Endothelial cell of umbilical vein (primary cell): ENCODE data around the gene OR5H14. TPM values are rescaled to one million over a fixed set of nuclear protein-coding genes. Genes with fewer than 3 reads are reported as not detected.

Experiments
- BruUV-seq: library from RNA; stranded (reverse); fragments of 400-500 nt; replicated peaks from 2 replicates; lab custom pipeline; 2021; lab: Mats Ljungman, UMichigan
- CTCF ChIA-PET: fragments of 300-600, 350-600 bp; sonication (Branson Sonifier 250); formaldehyde crosslinking; loops from one replicate; lab custom pipeline; 2021; ENCODE audit warnings: antibody characterized with exemption, inconsistent platforms; lab: Charles Lee
- POLR2A ChIA-PET: fragments of 300-600, 350-600 bp; sonication (Branson Sonifier 250); formaldehyde crosslinking; loops from one replicate; lab custom pipeline; 2021; ENCODE audit warnings: antibody characterized with exemption, inconsistent platforms; lab: Charles Lee
- DNase-seq: peaks from one replicate; pipeline ENCODE4 v3.0.0-alpha.2; 2011; ENCODE audit warnings: low read depth, low spot score
- FAIRE-seq: peaks from 2 replicates; lab custom pipeline; 2011; peaks lifted over from hg19 to GRCh38; lab: Jason Lieb, UNC
- H2AFZ ChIP-seq: 2 replicates; pipeline ENCODE4 v1.6.0; 2012; ENCODE audit warnings: low read depth, low read length, control low read depth, inconsistent platforms
- H3K27ac ChIP-seq: 2 replicates; pipeline ENCODE4 v1.5.1; 2011; ENCODE audit warnings: low read depth, mild to moderate bottlenecking, control low read depth, low read length, moderate library complexity; ENCODE audit not compliant: insufficient read depth
- H3K27me3 ChIP-seq, 2 experiments: 2 replicates each; pipeline versions ENCODE4 v1.6.0 to v1.6.1; 2011; ENCODE audit warnings: low read length in 2 of 2, mixed read lengths in 1 of 2; ENCODE audit not compliant: control insufficient read depth in 2 of 2, insufficient read depth in 2 of 2
- H3K36me3 ChIP-seq, 2 experiments: 2 replicates in 1 of 2; 3 replicates in 1 of 2; pipeline ENCODE4 v1.5.1; 2011; ENCODE audit warnings: low read length in 2 of 2, mild to moderate bottlenecking in 1 of 2, moderate library complexity in 1 of 2; ENCODE audit not compliant: control insufficient read depth in 2 of 2, insufficient read depth in 2 of 2; ENCODE audit errors: extremely low read depth in 1 of 2
- H3K4me1 ChIP-seq: 3 replicates; pipeline ENCODE4 v1.5.1; 2011; ENCODE audit warnings: mild to moderate bottlenecking, low read length; ENCODE audit not compliant: control insufficient read depth, insufficient read depth; ENCODE audit errors: extremely low read depth
- H3K4me2 ChIP-seq: 2 replicates; pipeline ENCODE4 v1.6.1; 2011; ENCODE audit warnings: low read length, control low read depth, mixed read lengths; ENCODE audit not compliant: insufficient read depth
- H3K4me3 ChIP-seq, 3 experiments: fragments of 200-600 bp in 1 of 3; sonication (generic), shearing (Covaris generic) in 1 of 3; replicated peaks in 1 of 3; 2 replicates each; pipeline ENCODE4 v1.5.1; 2011 to 2016; ENCODE audit warnings: control low read depth in 3 of 3, low read length in 3 of 3, mild to moderate bottlenecking in 2 of 3, inconsistent platforms in 1 of 3, low read depth in 1 of 3, moderate library complexity in 1 of 3; ENCODE audit not compliant: insufficient read depth in 1 of 3
- H3K79me2 ChIP-seq: 2 replicates; pipeline ENCODE4 v1.6.0; 2012; ENCODE audit warnings: low read length, inconsistent platforms; ENCODE audit not compliant: control insufficient read depth, insufficient read depth
- H3K9ac ChIP-seq: replicated peaks from 2 replicates; pipeline ENCODE3; 2011; ENCODE audit warnings: low read length, control low read depth; ENCODE audit not compliant: insufficient read depth; ENCODE audit errors: extremely low read depth
- H3K9me1 ChIP-seq: replicated peaks from 3 replicates; pipeline ENCODE4 v1.6.0; 2011; ENCODE audit warnings: mild to moderate bottlenecking, low read length; ENCODE audit not compliant: control insufficient read depth, insufficient read depth; ENCODE audit errors: extremely low read depth
- H3K9me3 ChIP-seq: replicated peaks from 2 replicates; pipeline ENCODE4 v1.5.1; 2012; ENCODE audit warnings: low read length, inconsistent platforms; ENCODE audit not compliant: control insufficient read depth, insufficient read depth
- H4K20me1 ChIP-seq: replicated peaks from 2 replicates; pipeline ENCODE3; 2011; ENCODE audit warnings: mild to moderate bottlenecking, low read length; ENCODE audit not compliant: control insufficient read depth, insufficient read depth; ENCODE audit errors: extremely low read depth
- EZH2 ChIP-seq: IDR thresholded peaks from 2 replicates; pipeline ENCODE4 v1.6.1; 2012; ENCODE audit warnings: borderline replicate concordance, low read depth, mild to moderate bottlenecking, moderate library complexity, low read length, inconsistent platforms; ENCODE audit not compliant: severe bottlenecking
- FOS ChIP-seq: IDR thresholded peaks from 2 replicates; pipeline ENCODE4 v1.6.1; 2011; ENCODE audit warnings: mild to moderate bottlenecking, low read length, moderate library complexity, borderline replicate concordance; ENCODE audit not compliant: insufficient read depth
- GATA2 ChIP-seq: IDR thresholded peaks from 2 replicates; pipeline ENCODE4 v1.7.0; 2011; ENCODE audit warnings: low read depth, mild to moderate bottlenecking, moderate library complexity, mixed read lengths, low read length; ENCODE audit not compliant: insufficient read length, insufficient read depth
- JUN ChIP-seq: IDR thresholded peaks from 2 replicates; pipeline ENCODE4 v1.6.1; 2011; ENCODE audit warnings: borderline replicate concordance, low read depth; ENCODE audit not compliant: insufficient read length, insufficient read depth
- MYC ChIP-seq: IDR thresholded peaks from one replicate; pipeline ENCODE4 v1.6.1; 2011; ENCODE audit warnings: mild to moderate bottlenecking, low read depth, low read length
- POLR2A ChIP-seq: IDR thresholded peaks from 2 replicates; pipeline ENCODE4 v1.6.1; 2012; ENCODE audit warnings: low read depth, mild to moderate bottlenecking, control low read depth, low read length
- POLR2AphosphoS5 ChIP-seq: IDR thresholded peaks from 2 replicates; pipeline ENCODE4 v1.6.1; 2012; ENCODE audit warnings: low read depth, mild to moderate bottlenecking, control low read depth, low read length, moderate library complexity; ENCODE audit not compliant: insufficient read depth
- dilution Hi-C: fragments of 300-500 bp; cut with MboI; formaldehyde crosslinking; loops from one replicate; pipeline ENCODE4 v1.15.0; 2019; ENCODE audit warnings: low sequenced_read_pairs; ENCODE audit not compliant: extremely low pct_ligation_motif_present
- intact Hi-C: fragments of 100-400 bp; cut with micrococcal nuclease; formaldehyde crosslinking; loops from one replicate; pipeline ENCODE4 v1.10.0; 2022
- polyA plus RNA-seq, 4 experiments: library from polyadenylated mRNA; depleted of rRNA in 3 of 4; stranded (reverse) in 3 of 4; unstranded in 1 of 4; fragments of >200 nt; gene quantifications; 2 replicates each; pipeline versions ENCODE4 v1.2.1 to v1.2.3, GENCODE V29; 2011 to 2012; ENCODE audit warnings: missing spikeins in 1 of 4
- total RNA-seq: library from RNA; stranded (reverse); gene quantifications from 2 replicates; pipeline ENCODE4 v1.2.3, GENCODE V29; 2021
- TF ChIP-seq, protein P1 (sequence below), 2 donors: IDR thresholded peaks; 1 replicate in 1 of 2; 2 replicates in 1 of 2; pipeline ENCODE4 v1.5.1; 2011; ENCODE audit warnings: low read length in 2 of 2, mild to moderate bottlenecking in 2 of 2, moderate library complexity in 2 of 2, control low read depth in 1 of 2, inconsistent platforms in 1 of 2, low read depth in 1 of 2; ENCODE audit not compliant: insufficient read depth in 1 of 2; ENCODE audit errors: extremely low read depth in 1 of 2
- TF ChIP-seq, protein P2 (sequence below): IDR thresholded peaks from 2 replicates; pipeline ENCODE4 v1.6.1; 2011; ENCODE audit not compliant: insufficient read depth, insufficient read length

The OR5H14 gene
- total and polyA plus RNA-seq, 2 donors (not counting 3 experiments of a cell fraction or from before 2014, with no cell fraction given) = not detected

DNA sequence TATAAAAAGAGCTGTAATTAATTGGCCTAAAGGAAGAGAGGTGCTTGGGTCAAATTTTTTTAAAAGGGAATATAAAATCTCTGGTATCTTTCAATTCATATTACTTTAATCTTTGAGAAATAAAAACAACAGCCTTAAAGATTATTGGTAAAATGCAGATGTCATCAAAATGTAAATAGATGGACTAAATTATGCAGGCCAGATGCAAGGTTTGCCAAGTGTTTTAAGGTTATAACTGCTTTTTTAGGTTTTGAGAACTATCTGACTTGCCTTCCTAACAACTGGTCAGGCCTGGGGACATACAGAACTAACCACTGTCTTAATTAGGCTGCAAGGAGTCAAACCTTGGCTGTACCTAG is 36.8 kb upstream of the OR5H14 start:
- Histone ChIP-seq H3K27ac (no peak overlapping the region), H3K79me2 (no peaks in the 10 kb centered on the region), H3K27me3 (no peaks in the 10 kb centered on the region), H2AFZ (no peak overlapping the region), H4K20me1 (no peaks in the 10 kb centered on the region), H3K4me1 (no peaks in the 10 kb centered on the region), H3K4me3 (no peak overlapping the region), H3K9me3 (no peaks in the 10 kb centered on the region), H3K4me2 (no peak overlapping the region), H3K9ac (no peak overlapping the region), H3K9me1 (no peaks in the 10 kb centered on the region), H3K36me3 (no peaks in the 10 kb centered on the region)
- ChIA-PET CTCF (no interaction called here), POLR2A (no interaction called here)
- dilution Hi-C loops = no loop called here
- TF ChIP-seq POLR2A = no peak
- TF ChIP-seq JUN = no peak
- TF ChIP-seq GATA2 = no peak
- no peak for TF ChIP-seq POLR2AphosphoS5
- TF ChIP-seq EZH2 = no peak
- no peak for TF ChIP-seq MYC
- TF ChIP-seq, protein P1, sequence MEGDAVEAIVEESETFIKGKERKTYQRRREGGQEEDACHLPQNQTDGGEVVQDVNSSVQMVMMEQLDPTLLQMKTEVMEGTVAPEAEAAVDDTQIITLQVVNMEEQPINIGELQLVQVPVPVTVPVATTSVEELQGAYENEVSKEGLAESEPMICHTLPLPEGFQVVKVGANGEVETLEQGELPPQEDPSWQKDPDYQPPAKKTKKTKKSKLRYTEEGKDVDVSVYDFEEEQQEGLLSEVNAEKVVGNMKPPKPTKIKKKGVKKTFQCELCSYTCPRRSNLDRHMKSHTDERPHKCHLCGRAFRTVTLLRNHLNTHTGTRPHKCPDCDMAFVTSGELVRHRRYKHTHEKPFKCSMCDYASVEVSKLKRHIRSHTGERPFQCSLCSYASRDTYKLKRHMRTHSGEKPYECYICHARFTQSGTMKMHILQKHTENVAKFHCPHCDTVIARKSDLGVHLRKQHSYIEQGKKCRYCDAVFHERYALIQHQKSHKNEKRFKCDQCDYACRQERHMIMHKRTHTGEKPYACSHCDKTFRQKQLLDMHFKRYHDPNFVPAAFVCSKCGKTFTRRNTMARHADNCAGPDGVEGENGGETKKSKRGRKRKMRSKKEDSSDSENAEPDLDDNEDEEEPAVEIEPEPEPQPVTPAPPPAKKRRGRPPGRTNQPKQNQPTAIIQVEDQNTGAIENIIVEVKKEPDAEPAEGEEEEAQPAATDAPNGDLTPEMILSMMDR (IDR thresholded peaks at IDR 0.05; ENCODE audit: extremely low read depth in 1 of 2, insufficient read depth in 1 of 2, low read depth in 1 of 2, low read length in 2 of 2) = no peak
- TF ChIP-seq, protein P2, sequence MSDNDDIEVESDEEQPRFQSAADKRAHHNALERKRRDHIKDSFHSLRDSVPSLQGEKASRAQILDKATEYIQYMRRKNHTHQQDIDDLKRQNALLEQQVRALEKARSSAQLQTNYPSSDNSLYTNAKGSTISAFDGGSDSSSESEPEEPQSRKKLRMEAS = no peak
- TF ChIP-seq FOS = no peak
- FAIRE-seq (no peak), DNase-seq (no peak)
- intact Hi-C loops = no loop called here
- BruUV-seq = no TSS peak
